Spleen (tissue), 7 donors: ENCODE measurements around the gene RPN1.

Experiments
- CTCF ChIP-seq, 11 experiments: fragments of 200-600 bp in 7 of 11; fragments of 450-650 bp in 4 of 11; sonication (generic) in 4 of 11; IDR thresholded peaks in 8 of 11; conservative IDR thresholded peaks in 3 of 11; 1 replicate in 7 of 11; 2 replicates in 4 of 11; pipeline versions ENCODE4 v1.4.0 to v1.8.0; 2016 to 2021; ENCODE audit warnings: antibody characterized with exemption in 11 of 11, inconsistent platforms in 4 of 11, mild to moderate bottlenecking in 1 of 11
- POLR2A ChIP-seq, 3 donors: fragments of 450-650 bp; IDR thresholded peaks; one replicate each; pipeline ENCODE4 v1.5.1; 2017; ENCODE audit warnings: antibody characterized with exemption in 3 of 3, mild to moderate bottlenecking in 1 of 3
- POLR2AphosphoS5 ChIP-seq, 3 donors: sonication (generic); formaldehyde crosslinking; IDR thresholded peaks; one replicate each; pipeline ENCODE4 v1.5.1; 2017; ENCODE audit warnings: antibody characterized with exemption in 3 of 3
- donor health status: DM: no; HTN: no; CAD: no; lungs with moderate emphysema.
- donor health status: DM: no; HTN: no; CAD: no.
- donor health status: DM: no; HTN: no; CAD: no.

- TF ChIP-seq CTCF (IDR thresholded peaks at IDR 0.05 in 8 of 11, conservative IDR thresholded peaks at IDR 0.05 in 3 of 11) (no peak), POLR2A (IDR thresholded peaks at IDR 0.05) (no peak), POLR2AphosphoS5 (IDR thresholded peaks at IDR 0.05) (no peak)
Observed at GRCh38 chr3:128621234-128621633, 29.4 kb downstream of the RPN1 start.
